ENCODE data around the gene WWOX. TPM values are rescaled to one million over a fixed set of nuclear protein-coding genes. Genes with fewer than 3 reads are reported as not detected.

WWOX gene
- total RNA-seq, 3 donors from 2014 or later (not counting 1 experiment from before 2014, with no cell fraction given), result 21.0 to 29.8 (median 27.0) TPM

DNA sequence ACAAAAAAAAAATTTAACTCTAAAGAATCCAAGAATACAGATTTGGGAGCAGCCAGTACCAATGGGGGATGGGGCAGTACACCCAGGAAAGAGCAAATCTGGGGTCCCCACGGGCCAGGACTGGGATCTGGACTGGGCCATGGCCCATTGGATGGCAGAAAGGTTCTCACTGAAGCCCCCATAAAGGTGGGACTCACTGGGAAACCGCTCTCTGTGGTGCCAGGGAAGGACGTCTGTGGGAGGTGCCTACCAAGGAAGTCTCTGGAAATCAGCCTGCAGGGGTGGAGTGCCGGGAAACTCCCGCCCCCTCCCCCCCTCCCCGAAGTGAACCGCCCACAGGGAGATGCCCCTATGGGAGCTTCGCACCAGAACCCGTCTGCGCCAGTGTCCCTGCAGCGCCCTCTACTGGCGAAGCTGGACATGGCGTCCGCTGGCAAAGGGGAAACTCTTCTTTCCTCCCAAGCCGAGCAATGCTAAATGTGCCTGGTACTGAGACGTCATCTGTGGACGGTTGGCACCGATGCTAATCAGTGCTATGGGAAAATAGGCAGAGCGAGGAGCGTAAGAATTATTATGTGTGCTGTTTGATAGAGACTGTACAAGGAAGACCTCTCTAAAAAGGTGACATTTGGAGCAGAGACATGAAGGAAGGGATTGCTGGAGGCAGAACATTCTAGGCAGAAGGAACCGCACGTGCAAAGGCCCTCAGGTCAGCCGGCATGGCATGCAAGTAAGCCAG is 671.1 kb downstream of the WWOX start:
- 21% methylated on average over 23 of the region's 23 CpGs for WGBS (ENCODE audit: insufficient coverage)
- intact Hi-C loops (cut with micrococcal nuclease), result loop anchor here (1.0 to 5.0 kb wide), 2 partner anchors 267 to 648 kb away; no protein-coding TSS in a partner anchor
- H3K27ac Mint-ChIP-seq, result no peak overlapping the region

DNA sequence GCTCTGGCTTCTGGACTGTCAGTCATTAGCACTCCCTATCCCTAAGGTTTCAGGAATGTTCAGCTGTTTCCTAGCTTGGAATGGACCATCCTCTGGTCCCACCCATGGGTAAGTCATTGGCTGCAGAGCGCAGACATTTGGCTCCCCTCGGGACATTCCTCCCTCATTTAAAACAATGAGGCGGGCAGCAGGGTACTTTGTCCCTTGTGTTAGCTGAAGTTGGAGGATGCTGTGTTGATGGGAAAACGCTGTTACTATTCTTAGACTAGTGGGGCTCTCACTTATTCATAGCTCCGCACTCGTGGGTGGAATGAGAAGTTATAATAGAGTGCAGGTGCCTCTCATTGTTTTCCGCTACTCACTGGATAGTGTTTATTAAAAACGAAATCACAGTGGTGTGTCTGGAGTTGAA is 673.8 kb downstream of the WWOX start:
- Histone ChIP-seq H3K4me1 (ENCODE audit: control insufficient read depth, insufficient read depth, low read length) (peaks cover 15% of the 10 kb centered on the region), H3K9me3 (ENCODE audit: control insufficient read depth, insufficient read depth, low read length) (no peaks in the 10 kb centered on the region), H3K27me3 (ENCODE audit: control insufficient read depth, insufficient read depth, low read length) (no peaks in the 10 kb centered on the region), H3K36me3 (ENCODE audit: control insufficient read depth, insufficient read depth, low read length) (no peaks in the 10 kb centered on the region), H3K27ac (ENCODE audit: low read length) (no peak overlapping the region), H3K4me3 (ENCODE audit: low read length) (no peak overlapping the region)
- WGBS (ENCODE audit: insufficient coverage), result 93% methylated on average over 6 of the region's 8 CpGs
- H3K4me1 Mint-ChIP-seq, result peaks cover 12 to 14% of the 10 kb centered on the region in 2 donors
- no peaks in the 10 kb centered on the region for H3K9me3 Mint-ChIP-seq
- intact Hi-C loops (cut with micrococcal nuclease), result loop anchor here (5.0 kb wide), 1 partner anchor 651 kb away; no protein-coding TSS in a partner anchor
- DNase-seq (no peak), ATAC-seq (no peak)
- TF ChIP-seq, protein P1, sequence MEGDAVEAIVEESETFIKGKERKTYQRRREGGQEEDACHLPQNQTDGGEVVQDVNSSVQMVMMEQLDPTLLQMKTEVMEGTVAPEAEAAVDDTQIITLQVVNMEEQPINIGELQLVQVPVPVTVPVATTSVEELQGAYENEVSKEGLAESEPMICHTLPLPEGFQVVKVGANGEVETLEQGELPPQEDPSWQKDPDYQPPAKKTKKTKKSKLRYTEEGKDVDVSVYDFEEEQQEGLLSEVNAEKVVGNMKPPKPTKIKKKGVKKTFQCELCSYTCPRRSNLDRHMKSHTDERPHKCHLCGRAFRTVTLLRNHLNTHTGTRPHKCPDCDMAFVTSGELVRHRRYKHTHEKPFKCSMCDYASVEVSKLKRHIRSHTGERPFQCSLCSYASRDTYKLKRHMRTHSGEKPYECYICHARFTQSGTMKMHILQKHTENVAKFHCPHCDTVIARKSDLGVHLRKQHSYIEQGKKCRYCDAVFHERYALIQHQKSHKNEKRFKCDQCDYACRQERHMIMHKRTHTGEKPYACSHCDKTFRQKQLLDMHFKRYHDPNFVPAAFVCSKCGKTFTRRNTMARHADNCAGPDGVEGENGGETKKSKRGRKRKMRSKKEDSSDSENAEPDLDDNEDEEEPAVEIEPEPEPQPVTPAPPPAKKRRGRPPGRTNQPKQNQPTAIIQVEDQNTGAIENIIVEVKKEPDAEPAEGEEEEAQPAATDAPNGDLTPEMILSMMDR (IDR thresholded peaks at IDR 0.05), result no peak
- no peaks in the 10 kb centered on the region for H3K36me3 Mint-ChIP-seq
- no peak overlapping the region for H3K4me3 Mint-ChIP-seq
- H3K27me3 Mint-ChIP-seq (ENCODE audit: low read depth in 2 of 2), result peaks cover 13 to 27% of the 10 kb centered on the region in 2 donors
- no peak overlapping the region for H3K27ac Mint-ChIP-seq

More for the DNA sequence above, 671.1 kb downstream of the WWOX start:
- no peak overlapping the region for H3K4me3 ChIP-seq (ENCODE audit: low read length)
- H3K27me3 ChIP-seq (ENCODE audit: control insufficient read depth, insufficient read depth, low read length), result no peaks in the 10 kb centered on the region
- no peaks in the 10 kb centered on the region for H3K9me3 ChIP-seq (ENCODE audit: control insufficient read depth, insufficient read depth, low read length)
- H3K36me3 Mint-ChIP-seq, result no peaks in the 10 kb centered on the region
- H3K4me1 ChIP-seq (ENCODE audit: control insufficient read depth, insufficient read depth, low read length), result peaks cover 23% of the 10 kb centered on the region
- peak; percentile 85 to 98 (median 97) for ATAC-seq
- peaks cover 15 to 22% of the 10 kb centered on the region in 2 donors for H3K4me1 Mint-ChIP-seq
- H3K4me3 Mint-ChIP-seq, result no peak overlapping the region
- no peak overlapping the region for H3K27ac ChIP-seq (ENCODE audit: low read length)
- no peaks in the 10 kb centered on the region for H3K36me3 ChIP-seq (ENCODE audit: control insufficient read depth, insufficient read depth, low read length)
- H3K9me3 Mint-ChIP-seq, result no peaks in the 10 kb centered on the region
- peaks cover 28 to 46% of the 10 kb centered on the region in 2 donors for H3K27me3 Mint-ChIP-seq (ENCODE audit: low read depth in 2 of 2)
- TF ChIP-seq, protein P1 (IDR thresholded peaks at IDR 0.05), result peak; percentile 97
- peak; percentile 80 to 90 for DNase-seq

GRCh38 chr16:78773706-78774105 is 674.3 kb downstream of the WWOX start:
- H3K36me3 Mint-ChIP-seq, result no peaks in the 10 kb centered on the region
- 82% methylated on average over 4 of the region's 4 CpGs for WGBS (ENCODE audit: insufficient coverage)
- intact Hi-C loops (cut with micrococcal nuclease), result loop anchor here (5.0 kb wide), 1 partner anchor 651 kb away; no protein-coding TSS in a partner anchor
- Histone ChIP-seq H3K4me1 (ENCODE audit: control insufficient read depth, insufficient read depth, low read length) (peaks cover 13% of the 10 kb centered on the region), H3K9me3 (ENCODE audit: control insufficient read depth, insufficient read depth, low read length) (no peaks in the 10 kb centered on the region), H3K27ac (ENCODE audit: low read length) (no peak overlapping the region), H3K4me3 (ENCODE audit: low read length) (no peak overlapping the region), H3K36me3 (ENCODE audit: control insufficient read depth, insufficient read depth, low read length) (no peaks in the 10 kb centered on the region), H3K27me3 (ENCODE audit: control insufficient read depth, insufficient read depth, low read length) (no peaks in the 10 kb centered on the region)
- H3K4me3 Mint-ChIP-seq, result no peak overlapping the region
- H3K27me3 Mint-ChIP-seq (ENCODE audit: low read depth in 2 of 2), result peaks cover 13 to 27% of the 10 kb centered on the region in 2 donors
- ATAC-seq, result no peak
- peaks cover 11 to 13% of the 10 kb centered on the region in 2 donors for H3K4me1 Mint-ChIP-seq
- no peaks in the 10 kb centered on the region for H3K9me3 Mint-ChIP-seq
- no peak for DNase-seq
- TF ChIP-seq, protein P1 (IDR thresholded peaks at IDR 0.05), result no peak
- no peak overlapping the region for H3K27ac Mint-ChIP-seq

Measured in natural killer cell (primary cell).